ENCODE measurements around the gene PRSS16. TPM values are rescaled to one million over a fixed set of nuclear protein-coding genes. Genes with fewer than 3 reads are reported as not detected.

PRSS16 gene
- total and polyA plus RNA-seq, 9 of the 15 experiments (the other 6 are each of a cell fraction or from before 2014, with no cell fraction given) = 4.5 to 21.3 (median 12.1) TPM

DNA sequence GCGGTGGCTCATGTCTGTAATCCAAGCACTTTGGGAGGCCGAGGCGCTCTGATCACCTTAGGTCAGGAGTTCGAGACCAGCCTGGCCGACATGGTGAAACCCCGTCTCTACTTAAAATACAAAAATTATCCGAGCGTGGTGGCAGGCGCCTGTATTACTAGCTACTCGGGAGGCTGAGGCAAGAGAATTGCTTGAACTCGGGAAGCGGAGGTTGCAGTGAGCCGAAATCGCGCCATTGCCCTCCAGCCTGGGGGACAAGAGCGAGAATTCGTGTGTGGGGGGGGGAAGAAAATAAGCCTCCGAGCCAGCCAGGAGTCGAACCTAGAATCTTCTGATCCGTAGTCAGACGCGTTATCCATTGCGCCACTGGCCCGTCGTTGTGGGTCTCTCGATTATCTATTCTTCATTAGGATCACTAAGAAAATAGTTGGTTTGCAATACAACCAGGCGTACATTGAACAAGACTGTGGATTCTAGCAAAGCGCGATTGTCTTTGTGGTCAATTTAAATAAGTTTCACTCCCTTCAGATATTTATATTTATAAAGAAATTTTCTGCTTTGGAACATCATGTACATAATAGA is 33.9 kb upstream of the PRSS16 start (continued):
- TF ChIP-seq, protein P1, sequence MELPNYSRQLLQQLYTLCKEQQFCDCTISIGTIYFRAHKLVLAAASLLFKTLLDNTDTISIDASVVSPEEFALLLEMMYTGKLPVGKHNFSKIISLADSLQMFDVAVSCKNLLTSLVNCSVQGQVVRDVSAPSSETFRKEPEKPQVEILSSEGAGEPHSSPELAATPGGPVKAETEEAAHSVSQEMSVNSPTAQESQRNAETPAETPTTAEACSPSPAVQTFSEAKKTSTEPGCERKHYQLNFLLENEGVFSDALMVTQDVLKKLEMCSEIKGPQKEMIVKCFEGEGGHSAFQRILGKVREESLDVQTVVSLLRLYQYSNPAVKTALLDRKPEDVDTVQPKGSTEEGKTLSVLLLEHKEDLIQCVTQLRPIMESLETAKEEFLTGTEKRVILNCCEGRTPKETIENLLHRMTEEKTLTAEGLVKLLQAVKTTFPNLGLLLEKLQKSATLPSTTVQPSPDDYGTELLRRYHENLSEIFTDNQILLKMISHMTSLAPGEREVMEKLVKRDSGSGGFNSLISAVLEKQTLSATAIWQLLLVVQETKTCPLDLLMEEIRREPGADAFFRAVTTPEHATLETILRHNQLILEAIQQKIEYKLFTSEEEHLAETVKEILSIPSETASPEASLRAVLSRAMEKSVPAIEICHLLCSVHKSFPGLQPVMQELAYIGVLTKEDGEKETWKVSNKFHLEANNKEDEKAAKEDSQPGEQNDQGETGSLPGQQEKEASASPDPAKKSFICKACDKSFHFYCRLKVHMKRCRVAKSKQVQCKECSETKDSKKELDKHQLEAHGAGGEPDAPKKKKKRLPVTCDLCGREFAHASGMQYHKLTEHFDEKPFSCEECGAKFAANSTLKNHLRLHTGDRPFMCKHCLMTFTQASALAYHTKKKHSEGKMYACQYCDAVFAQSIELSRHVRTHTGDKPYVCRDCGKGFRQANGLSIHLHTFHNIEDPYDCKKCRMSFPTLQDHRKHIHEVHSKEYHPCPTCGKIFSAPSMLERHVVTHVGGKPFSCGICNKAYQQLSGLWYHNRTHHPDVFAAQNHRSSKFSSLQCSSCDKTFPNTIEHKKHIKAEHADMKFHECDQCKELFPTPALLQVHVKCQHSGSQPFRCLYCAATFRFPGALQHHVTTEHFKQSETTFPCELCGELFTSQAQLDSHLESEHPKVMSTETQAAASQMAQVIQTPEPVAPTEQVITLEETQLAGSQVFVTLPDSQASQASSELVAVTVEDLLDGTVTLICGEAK (IDR thresholded peaks at IDR 0.05) = peak; percentile 83
- TF ChIP-seq, protein P1 (CRISPR knock-in tag; IDR thresholded peaks at IDR 0.05) = no peak
- TF ChIP-seq SMARCE1 (IDR thresholded peaks at IDR 0.05) (no peak), NRF1 (conservative IDR thresholded peaks at IDR 0.05 in 1 of 2, IDR thresholded peaks at IDR 0.05 in 1 of 2) (no peak), CHD1 (IDR thresholded peaks at IDR 0.05; ENCODE audit: low read length) (no peak), ZNF24 (IDR thresholded peaks at IDR 0.05) (peak; percentile 47; the same call in 1 of the 2 replicates), BRF1 (IDR thresholded peaks at IDR 0.05; ENCODE audit: borderline replicate concordance, extremely low read depth, insufficient read length) (peak; percentile 16), HMG20B (CRISPR knock-in tag; IDR thresholded peaks at IDR 0.05) (no peak)
- TF ChIP-seq, protein P2, sequence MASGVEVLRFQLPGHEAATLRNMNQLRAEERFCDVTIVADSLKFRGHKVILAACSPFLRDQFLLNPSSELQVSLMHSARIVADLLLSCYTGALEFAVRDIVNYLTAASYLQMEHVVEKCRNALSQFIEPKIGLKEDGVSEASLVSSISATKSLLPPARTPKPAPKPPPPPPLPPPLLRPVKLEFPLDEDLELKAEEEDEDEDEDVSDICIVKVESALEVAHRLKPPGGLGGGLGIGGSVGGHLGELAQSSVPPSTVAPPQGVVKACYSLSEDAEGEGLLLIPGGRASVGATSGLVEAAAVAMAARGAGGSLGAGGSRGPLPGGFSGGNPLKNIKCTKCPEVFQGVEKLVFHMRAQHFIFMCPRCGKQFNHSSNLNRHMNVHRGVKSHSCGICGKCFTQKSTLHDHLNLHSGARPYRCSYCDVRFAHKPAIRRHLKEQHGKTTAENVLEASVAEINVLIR (CRISPR knock-in tag; IDR thresholded peaks at IDR 0.05) = 0 out of 2 replicates have a peak, but pooled peaks have one; percentile 25

All from K562 (cell line).